Trophoblast cell (in vitro differentiated cells and primary cell): ENCODE results near the gene COL25A1.
"Not testable (repeated sequence)": the region's sequence is repeated elsewhere in the genome, so short reads cannot be mapped to it uniquely, and the experiment has no call there.

ENCODE experiments used
- DNase-seq, 2 donors: peaks; one replicate each; pipeline ENCODE4 v3.0.0-alpha.2; 2016
- H2AFZ ChIP-seq: 2 replicates; pipeline ENCODE4 v1.6.1; 2013; ENCODE audit warnings: low read length, moderate library complexity, mild to moderate bottlenecking; ENCODE audit not compliant: insufficient read depth, poor library complexity
- H2AK5ac ChIP-seq: 2 replicates; pipeline ENCODE4 v1.6.1; 2013; ENCODE audit warnings: mild to moderate bottlenecking, low read length
- H2BK120ac ChIP-seq: 2 replicates; pipeline ENCODE4 v1.6.1; 2013; ENCODE audit warnings: low read length, mild to moderate bottlenecking, moderate library complexity; ENCODE audit not compliant: insufficient read depth, poor library complexity
- H2BK12ac ChIP-seq: 2 replicates; pipeline ENCODE4 v1.6.1; 2013; ENCODE audit warnings: mild to moderate bottlenecking, low read length, moderate library complexity
- H2BK5ac ChIP-seq: 2 replicates; pipeline ENCODE4 v1.6.1; 2013; ENCODE audit warnings: low read length, low read depth, moderate library complexity, mild to moderate bottlenecking; ENCODE audit not compliant: poor library complexity
- H3K14ac ChIP-seq: 2 replicates; pipeline ENCODE4 v1.6.1; 2013; ENCODE audit warnings: mild to moderate bottlenecking, low read length
- H3K18ac ChIP-seq: 2 replicates; pipeline ENCODE4 v1.6.1; 2013; ENCODE audit warnings: mild to moderate bottlenecking, low read length
- H3K23ac ChIP-seq: 2 replicates; pipeline ENCODE4 v1.6.1; 2013; ENCODE audit warnings: low read length
- H3K27ac ChIP-seq: 2 replicates; pipeline ENCODE4 v1.5.1; 2013; ENCODE audit warnings: low read depth, mild to moderate bottlenecking, inconsistent platforms, low read length, moderate library complexity
- H3K27me3 ChIP-seq: 2 replicates; pipeline ENCODE4 v1.6.1; 2013; ENCODE audit warnings: inconsistent platforms, mild to moderate bottlenecking, low read length, moderate library complexity; ENCODE audit not compliant: insufficient read depth
- H3K36me3 ChIP-seq, 2 experiments: 1 replicate in 1 of 2; 2 replicates in 1 of 2; pipeline ENCODE4 v1.6.1; 2013; ENCODE audit warnings: low read length in 2 of 2, mild to moderate bottlenecking in 2 of 2, moderate library complexity in 1 of 2; ENCODE audit not compliant: insufficient read depth in 2 of 2, control insufficient read depth in 1 of 2
- H3K4ac ChIP-seq: 2 replicates; pipeline ENCODE4 v1.6.1; 2013; ENCODE audit warnings: low read depth, mild to moderate bottlenecking, low read length, moderate library complexity
- H3K4me1 ChIP-seq, 2 experiments: 1 replicate in 1 of 2; 2 replicates in 1 of 2; pipeline ENCODE4 v1.6.1; 2013; ENCODE audit warnings: low read length in 2 of 2, mild to moderate bottlenecking in 2 of 2, moderate library complexity in 1 of 2; ENCODE audit not compliant: insufficient read depth in 2 of 2, control insufficient read depth in 1 of 2
- H3K4me2 ChIP-seq: 2 replicates; pipeline ENCODE4 v1.6.1; 2013; ENCODE audit warnings: inconsistent platforms, mild to moderate bottlenecking, low read length, moderate library complexity
- H3K4me3 ChIP-seq: 2 replicates; pipeline ENCODE4 v1.5.1; 2013; ENCODE audit warnings: mild to moderate bottlenecking, low read depth, low read length, inconsistent platforms
- H3K79me1 ChIP-seq: one replicate; pipeline ENCODE4 v1.6.1; 2013; ENCODE audit warnings: low read length
- H3K79me2 ChIP-seq: 2 replicates; pipeline ENCODE4 v1.6.1; 2013; ENCODE audit warnings: low read length, mild to moderate bottlenecking; ENCODE audit not compliant: control insufficient read depth, insufficient read depth, poor library complexity
- H3K9ac ChIP-seq: 2 replicates; pipeline ENCODE4 v1.6.1; 2013; ENCODE audit warnings: mild to moderate bottlenecking, low read length
- H3K9me3 ChIP-seq: 2 replicates; pipeline ENCODE4 v1.6.1; 2013; ENCODE audit warnings: low read depth, mild to moderate bottlenecking, control low read depth, inconsistent platforms, low read length; ENCODE audit not compliant: insufficient read depth
- H4K12ac ChIP-seq: 2 replicates; pipeline ENCODE4 v1.6.1; 2013; ENCODE audit warnings: low read depth, mild to moderate bottlenecking, low read length, moderate library complexity
- H4K8ac ChIP-seq: 2 replicates; pipeline ENCODE4 v1.6.1; 2013; ENCODE audit warnings: low read depth, mild to moderate bottlenecking, low read length, moderate library complexity
- H4K91ac ChIP-seq: one replicate; pipeline ENCODE4 v1.6.1; 2013; ENCODE audit warnings: low read depth, mild to moderate bottlenecking, low read length, moderate library complexity
- WGBS: extraction: QIAGEN DNeasy Blood & Tissue Kit; methylation state at CpG from one replicate; pipeline ENCODE4 v1.1.7; 2013; ENCODE audit warnings: missing lambda C conversion rate; ENCODE audit not compliant: insufficient read length, insufficient coverage; ENCODE audit errors: extremely low coverage; 5-methylcytosine and 5-hydroxymethylcytosine counted together

Gene COL25A1

DNA sequence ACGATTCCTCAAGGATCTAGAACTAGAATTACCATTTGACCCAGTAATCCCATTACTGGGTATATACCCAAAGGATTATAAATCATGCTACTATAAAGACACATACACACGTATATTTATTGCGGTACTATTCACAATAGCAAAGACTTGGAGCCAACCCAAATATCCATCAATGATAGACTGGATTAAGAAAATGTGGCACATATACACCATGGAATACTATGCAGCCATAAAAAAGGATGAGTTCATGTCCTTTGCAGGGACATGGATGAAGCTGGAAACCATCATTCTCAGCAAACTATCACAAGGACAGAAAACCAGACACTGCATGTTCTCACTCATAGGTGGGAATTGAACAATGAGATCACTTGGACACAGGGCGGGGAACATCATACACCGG, 368.5 kb downstream of the COL25A1 start:
- H4K8ac ChIP-seq, H3K4me1 ChIP-seq, H2BK120ac ChIP-seq, H4K12ac ChIP-seq, H2AK5ac ChIP-seq, H2BK12ac ChIP-seq, H3K36me3 ChIP-seq, H3K4me2 ChIP-seq, H3K18ac ChIP-seq, H3K4ac ChIP-seq, H3K27ac ChIP-seq, H3K4me3 ChIP-seq, H3K9ac ChIP-seq, H3K79me1 ChIP-seq, DNase-seq, H3K14ac ChIP-seq, H3K23ac ChIP-seq, H3K79me2 ChIP-seq, H4K91ac ChIP-seq, H3K27me3 ChIP-seq, H2AFZ ChIP-seq, H3K9me3 ChIP-seq, H2BK5ac ChIP-seq: not testable (repeated sequence)
- WGBS: no CpG with 5 or more reads among the region's 5 CpGs

DNA sequence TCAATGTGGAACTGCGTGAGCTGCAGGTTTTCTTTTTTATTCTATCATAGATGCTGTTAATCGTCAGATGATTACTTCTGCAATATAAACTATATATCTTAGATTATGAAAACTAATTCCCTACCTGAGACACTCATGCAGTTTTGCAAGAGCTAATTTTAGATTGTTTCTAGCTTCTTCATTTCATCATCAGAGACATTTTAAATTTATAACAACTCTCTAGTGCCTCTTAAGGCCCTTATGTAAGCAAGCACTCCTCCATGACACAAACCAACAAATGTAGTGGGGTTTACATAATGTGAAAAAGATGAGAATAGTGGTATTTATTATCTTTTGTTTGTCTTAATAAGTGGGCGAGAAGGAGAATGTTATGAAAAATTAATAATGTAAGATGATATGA, 369.4 kb downstream of the COL25A1 start:
- Histone ChIP-seq H3K4me3 (no peak overlapping the region), H2AFZ (no peak overlapping the region), H3K27ac (no peak overlapping the region), H3K4me1 (no peaks in the 10 kb centered on the region), H3K27me3 (no peaks in the 10 kb centered on the region), H3K79me2 (no peaks in the 10 kb centered on the region), H2BK120ac (no peak overlapping the region), H2AK5ac (no peak overlapping the region), H2BK5ac (no peak overlapping the region), H3K36me3 (no peaks in the 10 kb centered on the region), H3K79me1 (no peaks in the 10 kb centered on the region), H3K14ac (no peak overlapping the region), H4K8ac (no peak overlapping the region), H4K91ac (no peak overlapping the region), H3K9me3 (no peaks in the 10 kb centered on the region), H3K9ac (no peak overlapping the region), H2BK12ac (no peak overlapping the region), H3K18ac (no peak overlapping the region), H3K4me2 (no peak overlapping the region), H4K12ac (no peak overlapping the region), H3K4ac (no peak overlapping the region), H3K23ac (no peak overlapping the region)
- no peak for DNase-seq
- 100% methylated on average over 1 of the region's 3 CpGs for WGBS

DNA sequence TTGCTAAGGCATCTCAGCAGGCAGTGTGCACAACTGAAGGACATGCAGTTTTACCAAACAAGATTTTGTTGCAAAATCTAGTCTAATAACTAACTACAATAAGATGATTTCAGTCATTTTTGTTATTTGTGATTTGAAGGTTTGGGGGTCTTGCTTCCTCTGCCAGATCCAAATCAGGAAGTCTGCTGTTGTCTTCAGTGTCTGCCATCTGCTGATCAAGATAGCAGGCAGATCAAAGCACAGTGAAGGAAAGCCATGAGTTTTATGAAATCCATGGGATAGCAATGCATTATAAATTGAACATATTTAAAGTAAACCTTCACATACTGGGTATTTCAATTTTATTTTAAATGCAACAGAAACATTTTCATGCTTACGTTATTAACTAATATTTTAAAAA, 370.5 kb downstream of the COL25A1 start:
- Histone ChIP-seq H3K79me2 (no peaks in the 10 kb centered on the region), H3K18ac (no peak overlapping the region), H3K14ac (no peak overlapping the region), H3K36me3 (no peaks in the 10 kb centered on the region), H3K4me1 (no peaks in the 10 kb centered on the region), H2BK5ac (no peak overlapping the region), H3K4me2 (no peak overlapping the region), H3K23ac (no peak overlapping the region), H2BK120ac (no peak overlapping the region), H4K12ac (no peak overlapping the region), H2AK5ac (no peak overlapping the region), H4K8ac (no peak overlapping the region), H3K4me3 (no peak overlapping the region), H3K27me3 (no peaks in the 10 kb centered on the region), H3K9me3 (no peaks in the 10 kb centered on the region), H2BK12ac (no peak overlapping the region), H3K9ac (no peak overlapping the region), H4K91ac (no peak overlapping the region), H2AFZ (no peak overlapping the region), H3K4ac (no peak overlapping the region), H3K27ac (no peak overlapping the region), H3K79me1 (no peaks in the 10 kb centered on the region)
- no CpG with 5 or more reads among the region's 1 CpG for WGBS
- no peak for DNase-seq

DNA sequence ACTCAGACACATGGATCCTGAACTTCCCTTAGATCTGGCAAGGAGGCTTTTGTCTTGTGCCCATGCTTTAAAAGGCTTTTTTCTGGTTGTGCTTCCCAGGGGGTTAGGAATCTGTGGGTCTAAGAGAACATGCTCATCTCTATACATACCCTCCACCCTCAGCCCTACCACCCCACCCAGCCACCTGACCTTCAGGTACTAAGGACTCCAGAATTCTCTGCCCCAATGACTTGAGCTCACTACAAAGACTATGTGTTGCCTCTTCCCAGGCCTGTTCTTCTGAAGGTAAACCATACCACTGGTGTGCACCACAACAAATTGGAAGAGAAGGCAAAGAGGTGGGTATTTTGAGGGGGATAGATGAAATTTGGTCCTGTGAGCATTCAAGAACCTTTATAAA, 372.3 kb downstream of the COL25A1 start:
- no peak overlapping the region for H3K4me3 ChIP-seq
- H3K23ac ChIP-seq: no peak overlapping the region
- no peaks in the 10 kb centered on the region for H3K36me3 ChIP-seq
- no peak overlapping the region for H3K4ac ChIP-seq
- H3K27ac ChIP-seq: no peak overlapping the region
- H4K8ac ChIP-seq: no peak overlapping the region
- no peaks in the 10 kb centered on the region for H3K9me3 ChIP-seq
- H3K79me1 ChIP-seq: no peaks in the 10 kb centered on the region
- H3K18ac ChIP-seq: no peak overlapping the region
- H2AK5ac ChIP-seq: no peak overlapping the region
- H3K79me2 ChIP-seq: no peaks in the 10 kb centered on the region
- H4K12ac ChIP-seq: no peak overlapping the region
- no peak overlapping the region for H2BK120ac ChIP-seq
- no peaks in the 10 kb centered on the region for H3K4me1 ChIP-seq
- H3K4me2 ChIP-seq: no peak overlapping the region
- H2BK5ac ChIP-seq: no peak overlapping the region
- no peak overlapping the region for H2BK12ac ChIP-seq
- no peak overlapping the region for H3K14ac ChIP-seq
- no peak overlapping the region for H2AFZ ChIP-seq
- DNase-seq: no peak
- no peaks in the 10 kb centered on the region for H3K27me3 ChIP-seq
- H3K9ac ChIP-seq: no peak overlapping the region
- no peak overlapping the region for H4K91ac ChIP-seq

DNA sequence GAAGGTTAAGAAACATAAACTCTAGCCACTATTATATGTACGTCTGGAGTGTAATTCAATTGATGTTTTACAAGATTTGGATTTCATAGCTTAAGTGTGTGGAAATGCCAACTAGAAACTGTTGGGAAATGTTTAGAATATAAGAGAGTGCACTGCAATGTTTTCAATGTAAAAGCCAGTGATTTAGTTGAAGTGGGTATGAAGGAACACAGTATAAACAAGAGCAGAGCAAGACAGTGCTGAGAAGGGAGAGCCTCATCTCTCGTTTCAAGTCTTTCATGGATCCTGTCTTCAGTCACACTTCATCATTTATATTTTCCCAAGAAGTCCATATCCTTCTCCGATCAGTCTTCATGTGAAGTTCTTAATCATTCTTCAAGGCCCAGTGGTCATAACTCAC, 375.7 kb downstream of the COL25A1 start:
- Histone ChIP-seq H4K12ac (no peak overlapping the region), H3K4ac (no peak overlapping the region), H3K4me1 (no peaks in the 10 kb centered on the region), H3K4me3 (no peak overlapping the region), H3K9me3 (no peaks in the 10 kb centered on the region), H2BK5ac (no peak overlapping the region), H2AFZ (no peak overlapping the region), H3K23ac (no peak overlapping the region), H3K79me2 (no peaks in the 10 kb centered on the region), H2BK120ac (no peak overlapping the region), H3K27me3 (no peaks in the 10 kb centered on the region), H3K27ac (no peak overlapping the region), H3K36me3 (no peaks in the 10 kb centered on the region), H3K4me2 (no peak overlapping the region), H3K18ac (no peak overlapping the region), H4K8ac (no peak overlapping the region), H3K79me1 (no peaks in the 10 kb centered on the region), H4K91ac (no peak overlapping the region), H2BK12ac (no peak overlapping the region), H2AK5ac (no peak overlapping the region), H3K14ac (no peak overlapping the region), H3K9ac (no peak overlapping the region)
- no peak for DNase-seq
- no CpG with 5 or more reads among the region's 3 CpGs for WGBS
